Stomach (tissue), 4 donors: ENCODE results near the gene CFAP210.

ENCODE experiments used
- POLR2A ChIP-seq, 4 donors: fragments of 450-650 bp; IDR thresholded peaks; one replicate each; pipeline ENCODE4 v1.6.1; 2016; ENCODE audit warnings: antibody characterized with exemption in 4 of 4, control low read depth in 2 of 4, mild to moderate bottlenecking in 1 of 4, moderate library complexity in 1 of 4
- TF ChIP-seq, protein P1 (sequence below), 7 experiments: fragments of 450-650 bp in 4 of 7; fragments of 200-600 bp in 3 of 7; sonication (generic) in 3 of 7; IDR thresholded peaks; one replicate each; pipeline ENCODE4 v1.5.1; 2016 to 2019; ENCODE audit warnings: antibody characterized with exemption in 7 of 7, control low read depth in 2 of 7, mild to moderate bottlenecking in 1 of 7

DNA sequence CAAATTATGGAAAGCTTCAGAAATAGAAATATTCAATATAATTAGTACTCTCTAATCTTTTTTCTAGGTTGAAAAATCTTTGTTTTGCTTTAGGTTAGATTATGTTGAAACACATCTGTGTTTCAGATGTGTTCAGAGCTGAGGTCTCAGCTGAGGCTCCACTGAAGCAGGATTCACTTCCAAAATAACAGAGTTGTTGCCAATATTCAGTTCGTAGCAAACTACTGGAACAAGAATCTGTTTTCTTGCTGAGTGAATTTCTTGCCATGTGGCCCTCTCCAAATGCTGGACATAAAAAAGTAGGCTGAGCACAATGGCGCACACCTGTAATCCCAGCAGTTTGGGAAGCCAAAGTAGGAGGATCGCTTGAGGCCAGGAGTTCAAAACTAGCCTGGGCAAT is 8.8 kb upstream of the CFAP210 start:
- TF ChIP-seq, protein P1, sequence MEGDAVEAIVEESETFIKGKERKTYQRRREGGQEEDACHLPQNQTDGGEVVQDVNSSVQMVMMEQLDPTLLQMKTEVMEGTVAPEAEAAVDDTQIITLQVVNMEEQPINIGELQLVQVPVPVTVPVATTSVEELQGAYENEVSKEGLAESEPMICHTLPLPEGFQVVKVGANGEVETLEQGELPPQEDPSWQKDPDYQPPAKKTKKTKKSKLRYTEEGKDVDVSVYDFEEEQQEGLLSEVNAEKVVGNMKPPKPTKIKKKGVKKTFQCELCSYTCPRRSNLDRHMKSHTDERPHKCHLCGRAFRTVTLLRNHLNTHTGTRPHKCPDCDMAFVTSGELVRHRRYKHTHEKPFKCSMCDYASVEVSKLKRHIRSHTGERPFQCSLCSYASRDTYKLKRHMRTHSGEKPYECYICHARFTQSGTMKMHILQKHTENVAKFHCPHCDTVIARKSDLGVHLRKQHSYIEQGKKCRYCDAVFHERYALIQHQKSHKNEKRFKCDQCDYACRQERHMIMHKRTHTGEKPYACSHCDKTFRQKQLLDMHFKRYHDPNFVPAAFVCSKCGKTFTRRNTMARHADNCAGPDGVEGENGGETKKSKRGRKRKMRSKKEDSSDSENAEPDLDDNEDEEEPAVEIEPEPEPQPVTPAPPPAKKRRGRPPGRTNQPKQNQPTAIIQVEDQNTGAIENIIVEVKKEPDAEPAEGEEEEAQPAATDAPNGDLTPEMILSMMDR (IDR thresholded peaks at IDR 0.05) = no peak
- TF ChIP-seq POLR2A (IDR thresholded peaks at IDR 0.05) = no peak
